PFSK-1 (cell line): ENCODE results near the gene SFI1.

Experiments used
- FOXP2 ChIP-seq: optimal IDR thresholded peaks from 2 replicates; pipeline ENCODE3; 2011; ENCODE audit warnings: borderline replicate concordance, control low read depth, inconsistent platforms; ENCODE audit not compliant: insufficient read depth; ENCODE audit errors: extremely low read length, extremely low read depth
- POLR2AphosphoS5 ChIP-seq: IDR thresholded peaks from 2 replicates; pipeline ENCODE4 v1.6.1; 2012; ENCODE audit warnings: low read depth, mild to moderate bottlenecking, control low read depth, low read length, moderate library complexity
- SIN3A ChIP-seq: IDR thresholded peaks from 2 replicates; pipeline ENCODE4 v1.6.1; 2012; ENCODE audit warnings: mild to moderate bottlenecking, low read length, moderate library complexity, borderline replicate concordance; ENCODE audit not compliant: insufficient read depth
- TAF1 ChIP-seq: IDR thresholded peaks from 2 replicates; pipeline ENCODE4 v1.6.1; 2012; ENCODE audit warnings: low read length, control low read depth, borderline replicate concordance; ENCODE audit not compliant: insufficient read depth
- TF ChIP-seq, protein P1 (sequence below), 2 experiments: IDR thresholded peaks; 2 replicates each; pipeline versions ENCODE4 v1.6.1 to v1.8.0; 2011 to 2012; ENCODE audit warnings: low read depth in 2 of 2, low read length in 2 of 2, control low read depth in 1 of 2, inconsistent platforms in 1 of 2, mild to moderate bottlenecking in 1 of 2, moderate library complexity in 1 of 2; ENCODE audit not compliant: insufficient read depth in 1 of 2

DNA sequence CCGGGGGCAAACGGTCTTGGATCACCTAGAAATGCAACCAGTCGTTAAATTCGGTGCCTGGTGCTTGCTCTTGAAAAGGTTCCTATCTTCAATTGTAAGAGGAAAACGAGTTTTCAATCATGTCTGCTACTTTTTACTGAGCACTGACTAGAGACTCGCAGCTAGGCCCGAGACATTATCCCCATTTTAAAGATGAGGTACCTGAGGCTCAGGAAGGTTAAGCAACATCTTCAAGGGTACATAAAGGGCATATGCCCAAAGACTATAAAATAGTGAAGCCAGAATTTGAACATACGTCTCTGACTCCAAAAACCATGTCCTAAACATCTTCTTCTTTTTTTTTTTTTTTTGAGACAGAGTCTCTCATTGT is 166.3 kb downstream of the SFI1 start:
- TF ChIP-seq TAF1 (no peak), POLR2AphosphoS5 (no peak), SIN3A (no peak), FOXP2 (no peak)
- TF ChIP-seq, protein P1, sequence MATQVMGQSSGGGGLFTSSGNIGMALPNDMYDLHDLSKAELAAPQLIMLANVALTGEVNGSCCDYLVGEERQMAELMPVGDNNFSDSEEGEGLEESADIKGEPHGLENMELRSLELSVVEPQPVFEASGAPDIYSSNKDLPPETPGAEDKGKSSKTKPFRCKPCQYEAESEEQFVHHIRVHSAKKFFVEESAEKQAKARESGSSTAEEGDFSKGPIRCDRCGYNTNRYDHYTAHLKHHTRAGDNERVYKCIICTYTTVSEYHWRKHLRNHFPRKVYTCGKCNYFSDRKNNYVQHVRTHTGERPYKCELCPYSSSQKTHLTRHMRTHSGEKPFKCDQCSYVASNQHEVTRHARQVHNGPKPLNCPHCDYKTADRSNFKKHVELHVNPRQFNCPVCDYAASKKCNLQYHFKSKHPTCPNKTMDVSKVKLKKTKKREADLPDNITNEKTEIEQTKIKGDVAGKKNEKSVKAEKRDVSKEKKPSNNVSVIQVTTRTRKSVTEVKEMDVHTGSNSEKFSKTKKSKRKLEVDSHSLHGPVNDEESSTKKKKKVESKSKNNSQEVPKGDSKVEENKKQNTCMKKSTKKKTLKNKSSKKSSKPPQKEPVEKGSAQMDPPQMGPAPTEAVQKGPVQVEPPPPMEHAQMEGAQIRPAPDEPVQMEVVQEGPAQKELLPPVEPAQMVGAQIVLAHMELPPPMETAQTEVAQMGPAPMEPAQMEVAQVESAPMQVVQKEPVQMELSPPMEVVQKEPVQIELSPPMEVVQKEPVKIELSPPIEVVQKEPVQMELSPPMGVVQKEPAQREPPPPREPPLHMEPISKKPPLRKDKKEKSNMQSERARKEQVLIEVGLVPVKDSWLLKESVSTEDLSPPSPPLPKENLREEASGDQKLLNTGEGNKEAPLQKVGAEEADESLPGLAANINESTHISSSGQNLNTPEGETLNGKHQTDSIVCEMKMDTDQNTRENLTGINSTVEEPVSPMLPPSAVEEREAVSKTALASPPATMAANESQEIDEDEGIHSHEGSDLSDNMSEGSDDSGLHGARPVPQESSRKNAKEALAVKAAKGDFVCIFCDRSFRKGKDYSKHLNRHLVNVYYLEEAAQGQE (IDR thresholded peaks at IDR 0.05; ENCODE audit: insufficient read depth in 1 of 2, low read depth in 2 of 2, low read length in 2 of 2) = no peak
